GM19328 (cell line): Measurements from ENCODE around the gene IPO9.

Source experiments
- ATAC-seq: cut with Tn5 transposase; IDR thresholded peaks from one replicate; pipeline ENCODE4 v1.9.1; 2021; ENCODE audit warnings: mild to moderate bottlenecking, moderate library complexity; ENCODE audit not compliant: unreplicated experiment

Gene IPO9

DNA sequence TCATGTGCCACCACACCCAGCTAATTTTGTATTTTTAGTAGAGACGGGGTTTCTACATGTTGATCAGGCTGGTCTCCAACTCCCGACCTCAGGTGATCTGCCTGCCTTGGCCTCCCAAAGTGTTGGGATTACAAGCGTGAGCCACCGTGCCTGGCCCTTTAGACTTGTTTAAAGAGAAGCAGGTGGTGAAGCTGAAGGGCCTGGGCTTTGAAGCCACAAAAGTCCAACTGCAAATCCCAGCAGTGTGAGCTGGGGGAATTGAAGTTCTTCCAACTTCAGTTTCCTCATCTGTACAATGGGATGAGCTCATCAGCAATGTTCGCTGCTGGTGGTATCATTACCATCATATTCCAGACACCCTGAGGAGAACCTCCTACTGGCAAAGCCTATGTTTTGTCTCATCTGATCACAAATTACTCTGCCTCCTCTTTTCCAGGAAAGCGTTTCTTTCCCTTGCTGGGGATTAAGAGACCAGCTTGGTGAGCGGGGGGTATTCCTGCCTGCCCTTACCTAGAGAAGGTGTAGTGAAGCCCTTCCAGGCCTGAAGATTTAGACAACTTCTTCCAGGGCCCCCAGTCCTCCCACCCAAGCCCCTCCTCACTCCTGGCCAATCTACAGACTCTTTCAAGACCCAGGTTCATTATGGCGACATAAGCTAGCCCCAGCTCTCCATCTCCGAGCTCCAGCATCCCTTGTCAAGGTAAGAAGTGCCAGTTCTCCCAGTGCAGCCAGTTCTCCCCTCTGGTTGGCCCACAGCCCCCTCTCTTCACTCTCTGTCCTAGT lies 57.3 kb downstream of the IPO9 start:
- ATAC-seq = no peak

GRCh38 chr1:201887116-201887866 lies 58.3 kb downstream of the IPO9 start:
- no peak for ATAC-seq

DNA sequence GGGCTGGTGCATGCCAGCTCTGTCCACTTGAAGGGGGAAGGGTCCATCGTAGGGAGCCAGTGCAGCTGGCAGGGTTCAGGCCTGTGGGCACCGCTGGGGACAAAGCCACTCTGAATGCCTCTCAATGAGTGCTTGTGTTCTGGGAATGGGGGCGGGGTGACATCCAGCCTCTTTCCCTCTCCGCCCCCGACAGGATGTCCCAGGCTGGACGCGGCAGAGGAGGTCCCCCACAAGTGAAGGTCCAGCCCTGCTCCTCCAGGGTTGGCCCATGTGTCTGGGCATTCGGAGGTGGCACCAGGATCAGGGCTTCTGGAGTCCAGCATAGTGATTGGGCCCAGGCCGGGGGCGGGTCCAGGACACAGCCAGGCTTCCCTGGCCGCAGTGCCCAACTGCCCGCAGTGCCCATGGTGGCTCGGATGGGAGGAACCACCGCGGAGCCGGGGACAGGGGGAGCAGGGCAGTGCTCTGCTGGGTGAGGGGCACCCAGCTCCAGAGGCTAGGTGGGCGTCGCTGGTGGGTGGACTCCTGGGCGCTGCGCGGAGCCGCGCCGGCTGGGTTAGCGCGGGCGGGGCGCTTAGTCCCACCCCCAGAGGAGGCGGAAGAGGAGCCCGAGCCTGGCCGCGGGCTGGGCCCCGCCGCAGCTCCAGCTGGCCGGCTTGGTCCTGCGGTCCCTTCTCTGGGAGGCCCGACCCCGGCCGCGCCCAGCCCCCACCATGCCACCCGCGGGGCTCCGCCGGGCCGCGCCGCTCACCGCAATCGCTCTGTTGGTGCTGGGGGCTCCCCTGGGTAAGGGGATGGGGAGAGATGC lies 59.5 kb downstream of the IPO9 start, which contains the start of gene SHISA4:
TSS of gene SHISA4 (plus strand) at position 617 of the 808 bp plus-strand sequence. CDS start at position 714, 97 bp downstream.
- ATAC-seq = no peak

DNA sequence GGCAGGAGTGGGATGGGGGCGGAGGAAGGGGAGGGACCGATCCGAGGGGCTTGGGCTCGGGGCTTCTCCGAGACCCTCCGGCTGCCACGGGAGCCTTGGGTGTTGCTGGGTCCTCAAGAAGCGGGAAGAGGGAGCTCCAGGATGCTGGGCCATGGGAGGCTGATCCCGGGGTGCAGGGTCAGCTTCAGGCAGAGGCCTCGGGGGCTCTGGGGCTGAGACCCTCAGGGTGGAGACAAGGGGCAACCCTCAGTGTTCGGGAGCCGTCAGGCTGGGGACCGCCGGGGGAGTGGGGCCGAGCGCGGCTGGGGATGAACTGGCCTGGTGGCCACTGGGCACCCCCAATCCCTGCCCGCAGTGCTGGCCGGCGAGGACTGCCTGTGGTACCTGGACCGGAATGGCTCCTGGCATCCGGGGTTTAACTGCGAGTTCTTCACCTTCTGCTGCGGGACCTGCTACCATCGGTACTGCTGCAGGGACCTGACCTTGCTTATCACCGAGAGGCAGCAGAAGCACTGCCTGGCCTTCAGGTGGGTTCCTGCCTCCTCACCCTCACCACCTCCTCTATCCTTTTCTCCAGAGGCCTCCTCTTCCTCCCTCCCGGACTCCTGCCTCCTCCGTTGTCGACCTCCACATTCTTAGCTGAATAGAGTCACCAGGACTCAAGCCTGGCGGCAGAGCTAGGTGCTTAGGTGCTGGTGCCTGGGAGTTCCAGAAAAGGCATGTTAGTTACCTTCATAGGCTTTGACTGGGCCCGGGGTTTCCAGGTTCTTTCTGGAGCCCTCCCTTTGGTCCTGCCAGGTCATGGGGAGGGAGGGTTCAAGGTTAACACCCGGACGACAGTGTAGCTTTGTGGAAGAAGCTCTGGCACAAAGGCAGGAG lies 60.4 kb downstream of the IPO9 start:
- ATAC-seq = no peak

GRCh38 chr1:201890223-201890622 lies 61.3 kb downstream of the IPO9 start:
- ATAC-seq = no peak

GRCh38 chr1:201890806-201891450 lies 62.0 kb downstream of the IPO9 start:
- no peak for ATAC-seq

GRCh38 chr1:201891451-201892045 lies 62.6 kb downstream of the IPO9 start:
- ATAC-seq = no peak

DNA sequence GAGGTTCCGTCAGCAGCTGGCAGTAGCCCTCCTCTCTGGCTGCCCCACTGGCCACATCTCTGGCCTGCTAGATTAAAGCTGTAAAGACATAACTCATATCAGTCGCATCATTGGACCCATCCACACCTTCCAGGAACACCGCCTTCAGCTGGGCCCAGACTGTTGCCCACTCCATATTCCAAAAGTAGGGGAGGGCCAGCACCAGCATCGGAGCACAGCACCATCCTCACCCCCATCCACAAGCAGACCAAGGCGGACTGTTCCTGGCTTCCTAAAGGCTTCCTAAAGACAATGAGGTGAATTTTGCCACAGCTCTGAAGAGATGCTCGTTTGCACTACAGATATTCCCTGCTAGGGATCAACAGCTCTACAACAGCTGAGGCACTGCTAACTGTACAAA lies 63.3 kb downstream of the IPO9 start:
- no peak for ATAC-seq

DNA sequence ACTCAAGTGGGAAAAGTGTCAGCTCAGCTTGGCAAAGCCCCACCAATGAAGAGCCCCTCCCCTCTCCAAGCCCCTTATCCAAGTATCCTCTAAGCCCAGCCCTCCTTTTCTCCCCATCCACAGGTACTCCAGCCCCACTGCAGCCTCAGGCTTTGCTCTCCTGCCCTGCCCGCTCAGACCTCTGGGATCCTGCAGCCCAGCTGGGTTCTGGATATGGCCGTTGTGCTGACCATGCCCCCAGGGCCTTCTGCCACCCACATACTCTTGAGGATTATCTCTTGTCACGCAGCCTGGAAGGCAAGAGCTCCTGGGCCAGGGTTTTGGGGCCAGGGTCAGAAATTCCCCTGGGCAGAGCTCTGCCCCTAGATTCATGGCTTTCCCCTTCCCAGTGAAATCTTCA lies 64.5 kb downstream of the IPO9 start:
- no peak for ATAC-seq

GRCh38 chr1:201894343-201895119 lies 65.6 kb downstream of the IPO9 start:
- no peak for ATAC-seq

DNA sequence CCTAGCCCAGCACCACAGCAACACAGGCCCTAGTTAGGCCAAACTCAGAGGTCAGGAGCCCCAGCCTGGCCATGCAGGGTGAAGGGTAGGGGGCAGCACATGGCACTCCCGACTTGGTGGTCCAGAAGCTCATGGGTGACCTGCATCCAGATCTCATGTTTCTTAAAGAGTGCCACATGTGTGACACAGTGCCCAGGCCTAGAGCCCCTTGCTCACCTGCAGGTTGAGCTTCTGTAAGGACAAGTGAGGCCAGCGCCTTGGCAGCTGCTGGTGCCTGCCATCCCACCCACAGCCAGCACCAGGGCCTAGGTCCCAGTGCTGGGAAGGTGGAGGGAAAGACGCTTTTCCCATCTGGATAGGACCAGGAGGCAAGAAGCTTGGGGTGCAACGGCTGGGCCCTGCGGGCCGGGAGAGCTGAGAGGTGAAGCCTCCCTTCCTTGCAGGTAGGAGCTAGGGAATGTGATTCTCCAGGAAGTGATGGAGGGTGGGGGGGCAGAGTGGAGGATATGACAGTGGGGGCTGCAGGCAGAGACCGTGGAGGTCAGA lies 66.2 kb downstream of the IPO9 start:
- no peak for ATAC-seq

DNA sequence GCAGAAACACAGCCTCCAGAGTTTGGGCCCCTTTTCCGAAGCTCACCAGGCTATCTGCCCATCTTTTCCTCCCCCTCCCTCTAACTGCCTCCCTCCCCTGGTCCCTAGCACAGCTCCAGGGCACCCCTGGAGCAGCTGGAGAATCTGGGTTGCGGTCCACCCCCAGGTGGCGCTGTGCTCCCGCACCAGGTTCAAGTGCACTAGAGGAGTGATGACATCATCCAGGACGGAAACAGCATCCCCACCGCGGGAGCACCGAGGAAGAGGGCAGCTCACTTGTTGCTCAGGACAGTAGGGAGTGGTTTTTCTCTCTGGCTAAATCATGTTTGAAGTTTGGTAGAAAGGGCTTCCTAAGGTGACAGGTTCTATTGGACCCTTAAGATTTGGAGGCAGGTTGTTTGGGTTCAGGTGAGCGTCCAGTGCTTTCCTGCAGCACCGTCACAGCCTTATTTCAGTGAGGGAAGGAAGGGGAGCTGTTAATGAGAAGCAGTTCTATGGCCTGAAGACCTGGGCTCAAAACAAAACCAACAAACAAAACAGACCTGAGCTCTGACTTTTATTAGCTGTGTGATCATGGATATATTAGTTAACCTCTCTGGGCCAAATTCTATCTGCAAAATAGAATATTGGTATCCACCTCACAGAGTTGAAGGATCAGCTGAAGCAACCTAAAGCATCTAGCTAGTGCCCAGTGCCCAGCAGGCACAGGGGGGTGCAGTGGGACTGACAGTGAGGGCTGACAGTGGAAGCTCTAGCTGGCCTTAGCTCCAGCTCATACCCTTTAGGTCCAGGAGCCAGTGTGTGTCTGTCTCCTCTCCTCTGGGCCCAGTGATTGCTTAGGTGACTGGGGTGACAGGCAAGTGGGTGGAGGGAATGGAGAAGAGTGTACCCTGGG lies 67.2 kb downstream of the IPO9 start:
- ATAC-seq = no peak

GRCh38 chr1:201896951-201897391 lies 68.0 kb downstream of the IPO9 start:
- ATAC-seq = no peak

DNA sequence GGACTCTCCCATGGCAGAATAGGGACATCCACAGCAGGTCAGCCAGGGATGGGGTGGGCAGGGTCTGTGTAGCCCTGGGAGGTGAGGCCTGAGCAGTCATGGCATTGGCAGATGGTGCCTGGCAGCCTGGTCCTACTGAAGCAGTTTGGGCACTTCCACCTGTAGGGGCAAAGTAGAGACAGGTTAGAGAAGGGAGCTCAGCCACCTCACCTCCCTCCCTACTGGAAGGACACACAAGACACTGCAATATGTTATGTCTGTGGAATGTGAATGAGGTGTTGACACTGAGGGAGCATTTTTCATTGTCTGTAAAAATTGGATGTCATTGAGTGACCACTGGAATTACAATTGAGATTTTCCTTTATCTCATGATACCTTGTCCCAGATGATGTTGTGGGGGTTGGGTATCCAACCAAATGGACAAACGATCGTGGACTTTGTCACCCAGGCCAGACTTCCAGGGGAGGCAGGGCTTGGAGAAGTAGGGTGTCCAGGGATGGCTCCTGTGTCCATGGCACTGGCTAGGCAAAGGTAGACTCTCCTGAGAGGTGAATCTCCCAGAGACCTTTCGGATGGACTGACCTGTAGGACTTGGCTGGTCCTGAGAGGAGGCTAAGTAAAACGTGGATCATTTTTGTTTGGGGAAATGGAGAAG lies 69.4 kb downstream of the IPO9 start:
- no peak for ATAC-seq

DNA sequence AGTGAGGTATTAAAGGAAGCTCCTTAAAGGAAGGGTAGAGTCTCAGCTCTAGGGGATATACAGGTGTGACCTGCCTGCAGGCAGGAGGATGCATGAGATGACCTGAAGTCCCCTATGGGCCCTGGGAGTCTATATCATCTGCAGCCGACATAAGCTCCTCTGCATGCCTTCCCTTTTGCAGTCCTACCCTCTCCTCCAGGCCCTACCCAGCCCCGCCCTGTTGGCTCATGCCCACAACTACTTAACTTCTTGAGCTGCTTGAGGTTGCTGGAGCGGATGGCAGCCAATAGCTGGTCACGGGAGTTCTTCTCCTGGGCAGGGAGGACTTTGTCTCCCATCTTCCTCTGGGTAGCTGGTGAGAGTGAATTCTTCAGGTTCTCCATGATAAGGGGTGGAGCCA lies 70.0 kb downstream of the IPO9 start:
- no peak for ATAC-seq

DNA sequence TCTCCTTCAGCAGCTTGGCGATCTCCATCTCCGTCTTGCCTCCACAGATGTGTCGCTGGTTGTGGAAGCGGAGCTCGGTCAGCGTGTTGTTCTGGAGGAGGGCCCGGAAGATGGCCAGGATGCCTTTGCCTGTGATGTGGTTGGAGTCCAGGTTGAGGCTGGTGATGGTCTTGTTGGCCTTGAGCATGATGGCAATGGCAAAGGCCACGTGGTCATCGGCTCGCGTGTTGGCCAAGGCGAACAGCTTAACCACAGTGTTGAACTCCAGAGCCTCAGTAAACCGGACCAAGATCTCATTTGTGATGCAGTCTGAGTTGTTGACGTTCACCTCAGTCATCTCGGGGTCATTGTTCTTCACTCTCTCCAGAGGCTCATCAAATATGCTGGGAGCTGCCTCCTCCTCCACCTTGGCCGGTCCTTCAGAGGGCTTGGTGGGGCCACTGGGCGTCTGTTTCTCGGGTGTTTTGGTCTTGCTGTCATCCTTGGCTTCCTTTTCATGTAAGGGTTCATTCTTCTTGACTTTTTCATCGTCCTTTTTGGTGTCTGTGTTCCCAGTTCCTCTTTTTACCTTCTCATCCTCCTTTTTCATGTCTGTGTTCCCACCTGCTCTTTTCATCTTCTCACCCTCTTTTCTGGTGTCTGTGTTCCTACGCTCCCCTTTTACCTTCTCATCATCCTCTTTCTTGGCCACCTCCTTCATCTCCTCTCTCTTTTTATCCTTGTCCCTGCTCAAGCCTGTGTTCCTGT lies 70.9 kb downstream of the IPO9 start:
- ATAC-seq = no peak
